Fibroblast of the aortic adventitia (primary cell): ENCODE data around the gene ARVCF. TPM values are rescaled to one million over a fixed set of nuclear protein-coding genes. Genes with fewer than 3 reads are reported as not detected.
A peak's percentile ranks its signal among the peaks of the same experiment; 100 is the strongest.

Experiments
- DNase-seq: peaks from one replicate; pipeline ENCODE4 v3.0.0-alpha.2; 2010; ENCODE audit warnings: low read depth
- H3K4me3 ChIP-seq: 2 replicates; pipeline ENCODE4 v1.5.1; 2011; ENCODE audit warnings: low read depth, mild to moderate bottlenecking, control low read depth, low read length, moderate library complexity
- CTCF ChIP-seq: IDR thresholded peaks from 2 replicates; pipeline ENCODE4 v1.5.1; 2011; ENCODE audit warnings: mild to moderate bottlenecking, low read length, control low read depth, inconsistent platforms; ENCODE audit not compliant: insufficient read depth
- total RNA-seq: library from RNA; depleted of rRNA; stranded (reverse); fragments of >200 nt; gene quantifications from 2 replicates; pipeline ENCODE4 v1.2.3, GENCODE V29; 2012; ENCODE audit warnings: low replicate concordance

The ARVCF gene
- total RNA-seq, 1 donor = 12.9 TPM

- TF ChIP-seq CTCF = no peak
- no peak overlapping the region for H3K4me3 ChIP-seq
- no peak for DNase-seq
Measured at GRCh38 chr22:19957445-19957844, 59.2 kb downstream of the ARVCF start.

- no peak overlapping the region for H3K4me3 ChIP-seq
- TF ChIP-seq CTCF = no peak
- no peak for DNase-seq
Measured at GRCh38 chr22:19955241-19956128, 61.1 kb downstream of the ARVCF start.

GRCh38 chr22:19951346-19951745, 65.3 kb downstream of the ARVCF start:
- no peak for TF ChIP-seq CTCF
- DNase-seq = no peak

GRCh38 chr22:19948057-19948760, 68.4 kb downstream of the ARVCF start:
- no peak for DNase-seq
- H3K4me3 ChIP-seq = no peak overlapping the region
- no peak for TF ChIP-seq CTCF

More at GRCh38 chr22:19951346-19951745, 65.3 kb downstream of the ARVCF start:
- no peak overlapping the region for H3K4me3 ChIP-seq

- peak; percentile 21 for TF ChIP-seq CTCF
- peak overlapping the region; percentile 96 for H3K4me3 ChIP-seq
- peak; percentile 82 for DNase-seq
Measured at GRCh38 chr22:19943082-19944026, 73.3 kb downstream of the ARVCF start.

GRCh38 chr22:19942157-19943081, 74.2 kb downstream of the ARVCF start:
- H3K4me3 ChIP-seq = peak overlapping the region; percentile 96
- no peak for TF ChIP-seq CTCF
- DNase-seq = peak; percentile 86
